KMS-11 (cell line): Measurements from ENCODE around the gene PRXL2A.

Source experiments
- H2AFZ ChIP-seq: fragments of 200-600 bp; sonication (generic); 2 replicates; pipeline ENCODE4 v1.6.1; 2016; ENCODE audit warnings: antibody characterized with exemption, mixed run types, low read depth
- H3K27ac ChIP-seq: fragments of 200-600 bp; sonication (generic); 2 replicates; pipeline ENCODE4 v1.6.1; 2016; ENCODE audit warnings: mild to moderate bottlenecking, mixed run types
- H3K27me3 ChIP-seq: fragments of 200-600 bp; sonication (generic); 2 replicates; pipeline ENCODE4 v1.6.1; 2017; ENCODE audit warnings: mild to moderate bottlenecking, low read depth, mixed run types, moderate library complexity; ENCODE audit not compliant: insufficient read depth
- H3K36me3 ChIP-seq: fragments of 200-600 bp; sonication (generic); 2 replicates; pipeline ENCODE4 v1.6.1; 2017; ENCODE audit warnings: mild to moderate bottlenecking, mixed run types; ENCODE audit not compliant: insufficient read depth
- H3K4me1 ChIP-seq: fragments of 200-600 bp; sonication (generic); 2 replicates; pipeline ENCODE4 v1.6.1; 2016; ENCODE audit warnings: mild to moderate bottlenecking, low read depth, mixed run types; ENCODE audit not compliant: poor library complexity, severe bottlenecking
- H3K4me2 ChIP-seq: fragments of 200-600 bp; sonication (generic); 2 replicates; pipeline ENCODE4 v1.7.0; 2016; ENCODE audit warnings: mild to moderate bottlenecking, mixed run types
- H3K4me3 ChIP-seq: fragments of 200-600 bp; sonication (generic); IDR thresholded peaks from 2 replicates; pipeline ENCODE4 v1.6.1; 2017; ENCODE audit warnings: low read depth, low read length, mixed read lengths; ENCODE audit not compliant: insufficient read depth
- H3K79me2 ChIP-seq: fragments of 200-600 bp; sonication (generic); 2 replicates; pipeline ENCODE4 v1.6.1; 2016; ENCODE audit warnings: low read depth, mixed run types; ENCODE audit not compliant: insufficient read depth
- H3K9ac ChIP-seq: fragments of 200-600 bp; sonication (generic); 2 replicates; pipeline ENCODE4 v1.6.1; 2016; ENCODE audit warnings: mild to moderate bottlenecking, mixed run types
- H4K20me1 ChIP-seq: fragments of 200-600 bp; sonication (generic); 2 replicates; pipeline ENCODE4 v1.6.1; 2016; ENCODE audit warnings: mild to moderate bottlenecking, mixed run types; ENCODE audit not compliant: insufficient read depth
- CTCF ChIP-seq: fragments of 200-600 bp; sonication (generic); conservative IDR thresholded peaks from 2 replicates; pipeline ENCODE4 v1.6.1; 2017; ENCODE audit warnings: low read depth, mild to moderate bottlenecking, antibody characterized with exemption, low read length, moderate library complexity, mixed read lengths

The PRXL2A gene

GRCh38 chr10:80411267-80411668 is 2.9 kb downstream of the PRXL2A start:
- no peak overlapping the region for H3K4me2 ChIP-seq
- H4K20me1 ChIP-seq, result no peaks in the 10 kb centered on the region
- H3K4me3 ChIP-seq, result no peak overlapping the region
- H3K79me2 ChIP-seq, result no peaks in the 10 kb centered on the region
- H3K9ac ChIP-seq, result no peak overlapping the region
- no peaks in the 10 kb centered on the region for H3K36me3 ChIP-seq
- no peak overlapping the region for H2AFZ ChIP-seq
- no peak overlapping the region for H3K27ac ChIP-seq
- H3K27me3 ChIP-seq, result no peaks in the 10 kb centered on the region
- no peak for TF ChIP-seq CTCF
- H3K4me1 ChIP-seq, result no peaks in the 10 kb centered on the region

DNA sequence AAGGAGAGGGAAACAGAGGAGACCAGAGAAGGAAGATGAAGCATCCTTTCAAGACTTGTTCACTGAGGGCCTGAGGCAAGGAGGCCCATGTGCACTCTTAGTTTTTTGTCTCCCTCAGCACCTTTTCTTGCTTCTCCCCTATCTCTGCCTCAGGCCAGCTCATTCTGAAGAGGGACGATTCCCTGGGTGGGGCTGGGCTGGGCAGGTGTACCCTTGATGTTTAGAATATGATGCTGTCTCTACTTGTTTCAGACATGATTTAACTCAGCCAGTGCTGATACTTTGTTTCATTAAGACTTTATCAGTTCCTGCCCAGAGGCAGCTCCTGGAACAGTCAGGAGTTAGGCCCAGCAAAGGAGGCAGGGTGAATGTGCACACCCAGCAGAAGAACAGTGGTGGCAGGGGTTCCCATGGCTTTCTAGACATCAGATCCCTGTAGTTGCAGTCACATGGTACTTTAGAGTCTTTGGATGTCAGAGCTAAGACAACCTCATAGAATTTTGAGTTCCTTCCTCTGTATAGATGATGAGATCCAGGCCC is 3.4 kb downstream of the PRXL2A start:
- Histone ChIP-seq H3K79me2 (no peaks in the 10 kb centered on the region), H3K4me2 (no peak overlapping the region)

GRCh38 chr10:80412486-80412885 is 4.1 kb downstream of the PRXL2A start:
- Histone ChIP-seq H3K27ac (no peak overlapping the region), H4K20me1 (no peaks in the 10 kb centered on the region)

More for the DNA sequence above, 3.4 kb downstream of the PRXL2A start:
- no peaks in the 10 kb centered on the region for H3K27me3 ChIP-seq
- no peak for TF ChIP-seq CTCF
- H3K27ac ChIP-seq, result no peak overlapping the region
- H3K4me3 ChIP-seq, result no peak overlapping the region
- no peaks in the 10 kb centered on the region for H4K20me1 ChIP-seq
- H3K4me1 ChIP-seq, result no peaks in the 10 kb centered on the region
- H2AFZ ChIP-seq, result no peak overlapping the region
- H3K36me3 ChIP-seq, result no peaks in the 10 kb centered on the region
- H3K9ac ChIP-seq, result no peak overlapping the region

DNA sequence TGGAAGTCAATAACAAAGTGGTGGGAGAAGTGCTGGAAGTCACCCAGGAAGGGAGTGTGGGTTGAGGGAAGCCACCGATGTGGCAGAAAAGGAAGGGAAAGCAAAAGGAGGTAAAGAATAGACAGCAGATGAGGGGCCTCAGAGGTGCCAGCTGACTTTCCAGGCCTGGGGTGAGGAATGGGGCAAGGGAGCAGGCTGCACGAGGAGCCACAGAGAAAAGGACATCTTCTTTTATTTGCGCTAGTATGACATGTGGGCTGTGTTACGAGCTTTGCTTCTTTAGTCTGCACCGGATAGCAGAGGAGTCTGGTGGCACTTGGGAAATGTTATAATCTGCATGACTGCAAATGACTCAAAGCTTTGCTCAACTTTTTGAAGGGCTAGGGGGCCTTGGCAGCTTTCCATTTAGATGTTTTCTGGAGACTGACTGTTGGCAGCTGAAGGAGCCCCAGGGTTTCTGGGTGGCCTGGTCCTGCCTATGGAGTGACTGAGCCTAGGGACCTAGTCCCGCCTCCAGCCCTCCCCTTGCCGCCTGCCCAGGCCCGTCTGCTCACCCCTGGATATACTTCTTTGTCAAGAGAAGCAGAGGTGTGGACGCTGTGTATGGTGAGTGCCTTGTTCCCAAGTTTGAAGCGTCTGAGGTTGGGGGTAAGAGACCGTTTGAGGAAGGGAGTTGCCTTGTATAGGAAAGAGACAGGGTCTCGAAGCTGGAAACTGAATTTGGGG is 5.1 kb downstream of the PRXL2A start:
- no peak overlapping the region for H3K9ac ChIP-seq
- H2AFZ ChIP-seq, result no peak overlapping the region
- no peaks in the 10 kb centered on the region for H3K27me3 ChIP-seq
- no peaks in the 10 kb centered on the region for H3K79me2 ChIP-seq
- no peak for TF ChIP-seq CTCF
- H3K27ac ChIP-seq, result no peak overlapping the region
- H3K4me3 ChIP-seq, result no peak overlapping the region
- H4K20me1 ChIP-seq, result no peaks in the 10 kb centered on the region
- H3K36me3 ChIP-seq, result no peaks in the 10 kb centered on the region
- H3K4me1 ChIP-seq, result no peaks in the 10 kb centered on the region
- no peak overlapping the region for H3K4me2 ChIP-seq

More at GRCh38 chr10:80412486-80412885, 4.1 kb downstream of the PRXL2A start:
- TF ChIP-seq CTCF, result no peak
- Histone ChIP-seq H3K36me3 (no peaks in the 10 kb centered on the region), H2AFZ (no peak overlapping the region), H3K79me2 (no peaks in the 10 kb centered on the region), H3K9ac (no peak overlapping the region), H3K4me2 (no peak overlapping the region), H3K4me3 (no peak overlapping the region), H3K4me1 (no peaks in the 10 kb centered on the region), H3K27me3 (no peaks in the 10 kb centered on the region)
